Measurements from ENCODE around the gene PSME3IP1. TPM values are rescaled to one million over a fixed set of nuclear protein-coding genes. Genes with fewer than 3 reads are reported as not detected.

Gene PSME3IP1
- polyA plus RNA-seq, 1 donor (not counting 4 experiments of a cell fraction or from before 2014, with no cell fraction given): 75.7 TPM

GRCh38 chr16:57146735-57147134 is 39.1 kb downstream of the PSME3IP1 start:
- Histone ChIP-seq H3K4me2 (ENCODE audit: control insufficient read depth, extremely low read depth, insufficient read depth, low read depth, low read length) (no peak overlapping the region), H3K36me3 (ENCODE audit: control insufficient read depth in 2 of 2, extremely low read depth in 1 of 2, insufficient read depth in 2 of 2, low read length in 2 of 2) (peaks cover 0 to 6% of the 10 kb centered on the region in 2 experiments), H3K4me3 (ENCODE audit: control insufficient read depth in 2 of 3, extremely low read depth in 1 of 3, insufficient read depth in 2 of 3, low read depth in 1 of 3, low read length in 3 of 3) (no peak overlapping the region), H2AFZ (ENCODE audit: control insufficient read depth, low read length) (no peak overlapping the region), H3K9me3 (ENCODE audit: control insufficient read depth, low read depth, low read length) (no peaks in the 10 kb centered on the region), H4K20me1 (ENCODE audit: control insufficient read depth, extremely low read depth, insufficient read depth, low read length) (no peaks in the 10 kb centered on the region), H3K9ac (ENCODE audit: control insufficient read depth, extremely low read depth, insufficient read depth, low read length) (no peak overlapping the region), H3K79me2 (ENCODE audit: control insufficient read depth, insufficient read depth, low read length) (no peaks in the 10 kb centered on the region), H3K9me1 (ENCODE audit: control insufficient read depth, extremely low read depth, insufficient read depth, low read length) (peaks cover 5% of the 10 kb centered on the region), H3K27me3 (ENCODE audit: control insufficient read depth, extremely low read depth, insufficient read depth, low read length) (no peaks in the 10 kb centered on the region), H3K4me1 (ENCODE audit: control insufficient read depth, extremely low read depth, insufficient read depth, low read length) (peaks cover 16% of the 10 kb centered on the region), H3K27ac (ENCODE audit: control insufficient read depth, insufficient read depth, low read length) (no peak overlapping the region)
- TF ChIP-seq EZH2 (IDR thresholded peaks at IDR 0.05; ENCODE audit: low read length) (no peak), CTCF (optimal IDR thresholded peaks at IDR 0.05 in 1 of 3, IDR thresholded peaks at IDR 0.05 in 1 of 3, conservative IDR thresholded peaks at IDR 0.05 in 1 of 3; ENCODE audit: extremely low read depth in 1 of 3, insufficient read depth in 2 of 3, low read length in 3 of 3) (no peak)
- DNase-seq (ENCODE audit: low read depth, low spot score) (no peak), FAIRE-seq (no peak)
- dilution Hi-C loops (cut with MboI; ENCODE audit: extremely low pct_ligation_motif_present, low sequenced_read_pairs): no loop called here

- no peak overlapping the region for H3K27ac ChIP-seq (ENCODE audit: control insufficient read depth, insufficient read depth, low read length)
- dilution Hi-C loops (cut with MboI; ENCODE audit: extremely low pct_ligation_motif_present, low sequenced_read_pairs): no loop called here
These were observed 39.7 kb downstream of the PSME3IP1 start for GRCh38 chr16:57146040-57146647.

More at GRCh38 chr16:57146040-57146647, 39.7 kb downstream of the PSME3IP1 start:
- H4K20me1 ChIP-seq (ENCODE audit: control insufficient read depth, extremely low read depth, insufficient read depth, low read length): no peaks in the 10 kb centered on the region
- DNase-seq (ENCODE audit: low read depth, low spot score): no peak
- H3K4me2 ChIP-seq (ENCODE audit: control insufficient read depth, extremely low read depth, insufficient read depth, low read depth, low read length): no peak overlapping the region
- TF ChIP-seq CTCF (optimal IDR thresholded peaks at IDR 0.05 in 1 of 3, IDR thresholded peaks at IDR 0.05 in 1 of 3, conservative IDR thresholded peaks at IDR 0.05 in 1 of 3; ENCODE audit: extremely low read depth in 1 of 3, insufficient read depth in 2 of 3, low read length in 3 of 3) (no peak), EZH2 (IDR thresholded peaks at IDR 0.05; ENCODE audit: low read length) (no peak)
- no peaks in the 10 kb centered on the region for H3K27me3 ChIP-seq (ENCODE audit: control insufficient read depth, extremely low read depth, insufficient read depth, low read length)
- H3K9me3 ChIP-seq (ENCODE audit: control insufficient read depth, low read depth, low read length): no peaks in the 10 kb centered on the region
- peaks cover 5% of the 10 kb centered on the region for H3K9me1 ChIP-seq (ENCODE audit: control insufficient read depth, extremely low read depth, insufficient read depth, low read length)
- no peak for FAIRE-seq
- H3K9ac ChIP-seq (ENCODE audit: control insufficient read depth, extremely low read depth, insufficient read depth, low read length): no peak overlapping the region
- H3K36me3 ChIP-seq (ENCODE audit: control insufficient read depth in 2 of 2, extremely low read depth in 1 of 2, insufficient read depth in 2 of 2, low read length in 2 of 2): peaks cover 0 to 6% of the 10 kb centered on the region in 2 experiments
- no peaks in the 10 kb centered on the region for H3K79me2 ChIP-seq (ENCODE audit: control insufficient read depth, insufficient read depth, low read length)
- no peak overlapping the region for H2AFZ ChIP-seq (ENCODE audit: control insufficient read depth, low read length)
- H3K4me3 ChIP-seq (ENCODE audit: control insufficient read depth in 2 of 3, extremely low read depth in 1 of 3, insufficient read depth in 2 of 3, low read depth in 1 of 3, low read length in 3 of 3): no peak overlapping the region
- peaks cover 16% of the 10 kb centered on the region for H3K4me1 ChIP-seq (ENCODE audit: control insufficient read depth, extremely low read depth, insufficient read depth, low read length)
